PC-3 (cell line): ENCODE data around the gene IL24. TPM values are rescaled to one million over a fixed set of nuclear protein-coding genes. Genes with fewer than 3 reads are reported as not detected.

ENCODE experiments used
- ATAC-seq: fragments of 200-7000 bp; cut with Tn5 transposase; 2 replicates; pipeline ENCODE4 v1.9.1; 2020; ENCODE audit warnings: mild to moderate bottlenecking, moderate library complexity
- BruUV-seq: library from RNA; stranded (reverse); fragments of 400-500 nt; replicated peaks from 2 replicates; lab custom pipeline; 2021; lab: Mats Ljungman, UMichigan
- CTCF ChIA-PET: fragments of 300-600 bp; sonication (Branson Sonifier 250); formaldehyde crosslinking; loops from one replicate; lab custom pipeline; 2022; ENCODE audit warnings: antibody characterized with exemption; lab: Charles Lee
- POLR2A ChIA-PET: fragments of 300-600 bp; sonication (Branson Sonifier 250); formaldehyde crosslinking; loops from one replicate; lab custom pipeline; 2022; ENCODE audit warnings: antibody characterized with exemption; ENCODE audit not compliant: unreplicated experiment; lab: Charles Lee
- DNase-seq: peaks from one replicate; pipeline ENCODE4 v3.0.0-alpha.2; 2015
- H2AFZ ChIP-seq: fragments of 300-600 bp; sonication (generic); 2 replicates; pipeline ENCODE4 v1.6.0; 2016; ENCODE audit warnings: antibody characterized with exemption, low read length
- H3F3A ChIP-seq: fragments of 300-600 bp; sonication (generic); one replicate; pipeline ENCODE4 v1.6.0; 2017; ENCODE audit warnings: antibody characterized with exemption, low read length, control low read depth, mild to moderate bottlenecking; ENCODE audit not compliant: unreplicated experiment
- H3K27ac ChIP-seq: fragments of 300-600 bp; sonication (generic); 2 replicates; pipeline ENCODE4 v1.5.1; 2016; ENCODE audit warnings: mild to moderate bottlenecking, low read length
- H3K27me3 ChIP-seq: fragments of 300-600 bp; sonication (generic); 2 replicates; pipeline ENCODE4 v1.6.1; 2016; ENCODE audit warnings: low read length, mixed read lengths
- H3K36me3 ChIP-seq: fragments of 300-600 bp; sonication (generic); 2 replicates; pipeline ENCODE4 v1.6.1; 2016; ENCODE audit warnings: low read depth, mixed run types, low read length, mixed read lengths
- H3K4me1 ChIP-seq: fragments of 300-600 bp; sonication (generic); 2 replicates; pipeline ENCODE4 v1.5.1; 2016; ENCODE audit warnings: low read length; ENCODE audit not compliant: insufficient read depth
- H3K4me2 ChIP-seq: fragments of 300-600 bp; sonication (generic); 2 replicates; pipeline ENCODE4 v1.6.0; 2016; ENCODE audit warnings: low read length
- H3K4me3 ChIP-seq: fragments of 300-600 bp; sonication (generic); 2 replicates; pipeline ENCODE4 v1.5.1; 2016; ENCODE audit warnings: mild to moderate bottlenecking, low read length, mixed read lengths
- H3K79me2 ChIP-seq: fragments of 300-600 bp; sonication (generic); 2 replicates; pipeline ENCODE4 v1.6.1; 2017; ENCODE audit warnings: low read length, mixed read lengths
- H3K9ac ChIP-seq: fragments of 300-600 bp; sonication (generic); 2 replicates; pipeline ENCODE4 v1.6.0; 2016; ENCODE audit warnings: mild to moderate bottlenecking, low read length
- H3K9me2 ChIP-seq: fragments of 300-600 bp; sonication (generic); replicated peaks from 2 replicates; pipeline ENCODE4 v1.6.1; 2016; ENCODE audit warnings: mixed run types, low read length, mixed read lengths
- H3K9me3 ChIP-seq: fragments of 300-600 bp; sonication (generic); 2 replicates; pipeline ENCODE4 v1.6.1; 2016; ENCODE audit warnings: low read length, mixed read lengths
- H4K20me1 ChIP-seq: fragments of 300-600 bp; sonication (generic); 2 replicates; pipeline ENCODE4 v1.6.1; 2016; ENCODE audit warnings: low read length, mixed read lengths
- EZH2 ChIP-seq: fragments of 300-600 bp; sonication (generic); IDR thresholded peaks from one replicate; pipeline ENCODE4 v1.6.1; 2017; ENCODE audit warnings: antibody characterized with exemption, mild to moderate bottlenecking, low read length; ENCODE audit not compliant: unreplicated experiment
- EZH2phosphoT487 ChIP-seq: fragments of 300-600 bp; sonication (generic); IDR thresholded peaks from 2 replicates; pipeline ENCODE4 v1.6.1; 2018; ENCODE audit warnings: mild to moderate bottlenecking, antibody characterized with exemption, low read length, borderline replicate concordance
- intact Hi-C: fragments of 100-400 bp; cut with micrococcal nuclease; formaldehyde crosslinking; loops from 2 replicates; pipeline ENCODE4 v1.9.0; 2023
- total RNA-seq: library from RNA; depleted of rRNA; stranded (reverse); fragments of >200 nt; gene quantifications from 2 replicates; pipeline ENCODE4 v1.2.3, GENCODE V29; 2014
- TF ChIP-seq, protein P1 (sequence below): fragments of 300-600 bp; sonication (generic); conservative IDR thresholded peaks from 2 replicates; pipeline ENCODE4 v1.5.1; 2017; ENCODE audit warnings: antibody characterized with exemption, low read depth, mild to moderate bottlenecking, low read length

IL24 gene
- total RNA-seq, 1 experiment from 2014 or later, result 1.9 TPM

DNA sequence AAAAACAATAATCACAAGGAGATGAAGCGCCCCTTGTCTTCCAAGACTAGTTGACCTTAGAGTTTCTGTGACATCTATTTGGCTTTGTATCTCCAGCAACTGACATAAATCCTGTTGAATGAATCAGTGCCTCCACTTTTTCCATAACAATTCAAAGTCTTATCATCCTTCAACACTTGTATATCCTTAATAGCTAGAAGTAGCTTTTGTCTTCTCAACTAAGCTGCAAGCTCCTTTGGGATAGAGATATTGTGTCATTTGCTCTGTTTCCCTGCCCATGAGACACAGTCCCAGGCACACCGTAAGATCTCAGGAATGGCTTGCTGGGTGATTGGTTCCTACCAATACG is 43.3 kb downstream of the IL24 start:
- ChIA-PET POLR2A (no interaction called here), CTCF (no interaction called here)
- no TSS peak for BruUV-seq

GRCh38 chr1:206941766-206942418 is 44.6 kb downstream of the IL24 start:
- H3K9ac ChIP-seq, result no peak overlapping the region
- TF ChIP-seq, protein P1, sequence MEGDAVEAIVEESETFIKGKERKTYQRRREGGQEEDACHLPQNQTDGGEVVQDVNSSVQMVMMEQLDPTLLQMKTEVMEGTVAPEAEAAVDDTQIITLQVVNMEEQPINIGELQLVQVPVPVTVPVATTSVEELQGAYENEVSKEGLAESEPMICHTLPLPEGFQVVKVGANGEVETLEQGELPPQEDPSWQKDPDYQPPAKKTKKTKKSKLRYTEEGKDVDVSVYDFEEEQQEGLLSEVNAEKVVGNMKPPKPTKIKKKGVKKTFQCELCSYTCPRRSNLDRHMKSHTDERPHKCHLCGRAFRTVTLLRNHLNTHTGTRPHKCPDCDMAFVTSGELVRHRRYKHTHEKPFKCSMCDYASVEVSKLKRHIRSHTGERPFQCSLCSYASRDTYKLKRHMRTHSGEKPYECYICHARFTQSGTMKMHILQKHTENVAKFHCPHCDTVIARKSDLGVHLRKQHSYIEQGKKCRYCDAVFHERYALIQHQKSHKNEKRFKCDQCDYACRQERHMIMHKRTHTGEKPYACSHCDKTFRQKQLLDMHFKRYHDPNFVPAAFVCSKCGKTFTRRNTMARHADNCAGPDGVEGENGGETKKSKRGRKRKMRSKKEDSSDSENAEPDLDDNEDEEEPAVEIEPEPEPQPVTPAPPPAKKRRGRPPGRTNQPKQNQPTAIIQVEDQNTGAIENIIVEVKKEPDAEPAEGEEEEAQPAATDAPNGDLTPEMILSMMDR, result no peak
- TF ChIP-seq EZH2phosphoT487, result no peak
- TF ChIP-seq EZH2, result no peak
- no peaks in the 10 kb centered on the region for H3K9me3 ChIP-seq
- no peaks in the 10 kb centered on the region for H3K9me2 ChIP-seq
- ATAC-seq (no peak), DNase-seq (no peak)
- H4K20me1 ChIP-seq, result no peaks in the 10 kb centered on the region
- H3F3A ChIP-seq, result no peaks in the 10 kb centered on the region
- no peak overlapping the region for H3K27ac ChIP-seq
- no peaks in the 10 kb centered on the region for H3K36me3 ChIP-seq
- H3K27me3 ChIP-seq, result peaks cover 19% of the 10 kb centered on the region; the same call in 1 of the 2 replicates
- no peak overlapping the region for H3K4me3 ChIP-seq
- POLR2A ChIA-PET, result no interaction called here
- intact Hi-C loops, result no loop called here
- no peak overlapping the region for H3K4me2 ChIP-seq
- H3K4me1 ChIP-seq, result no peaks in the 10 kb centered on the region
- H3K79me2 ChIP-seq, result no peaks in the 10 kb centered on the region
- CTCF ChIA-PET, result no interaction called here
- no TSS peak for BruUV-seq
- H2AFZ ChIP-seq, result no peak overlapping the region

More for the DNA sequence above, 43.3 kb downstream of the IL24 start:
- H3K4me2 ChIP-seq, result no peak overlapping the region
- ATAC-seq (no peak), DNase-seq (no peak)
- H3K9me3 ChIP-seq, result no peaks in the 10 kb centered on the region
- no peak overlapping the region for H2AFZ ChIP-seq
- no peak for TF ChIP-seq EZH2
- TF ChIP-seq, protein P1, result no peak
- TF ChIP-seq EZH2phosphoT487, result no peak
- intact Hi-C loops, result no loop called here
- H3K9ac ChIP-seq, result no peak overlapping the region
- H4K20me1 ChIP-seq, result no peaks in the 10 kb centered on the region
- H3K9me2 ChIP-seq, result no peaks in the 10 kb centered on the region
- no peaks in the 10 kb centered on the region for H3K36me3 ChIP-seq
- H3K27ac ChIP-seq, result no peak overlapping the region
- H3K4me3 ChIP-seq, result no peak overlapping the region
- H3F3A ChIP-seq, result no peaks in the 10 kb centered on the region
- H3K79me2 ChIP-seq, result no peaks in the 10 kb centered on the region
- H3K4me1 ChIP-seq, result no peaks in the 10 kb centered on the region
- H3K27me3 ChIP-seq, result peaks cover 19% of the 10 kb centered on the region; the same call in 1 of the 2 replicates

GRCh38 chr1:206944703-206945102 is 47.5 kb downstream of the IL24 start:
- no peak for ATAC-seq
- no peak overlapping the region for H3K9ac ChIP-seq
- H2AFZ ChIP-seq, result no peak overlapping the region
- BruUV-seq, result no TSS peak
- no peaks in the 10 kb centered on the region for H3K4me1 ChIP-seq
- H3K4me2 ChIP-seq, result no peak overlapping the region
- H4K20me1 ChIP-seq, result no peaks in the 10 kb centered on the region
- H3K79me2 ChIP-seq, result no peaks in the 10 kb centered on the region
- intact Hi-C loops, result no loop called here
- H3K36me3 ChIP-seq, result no peaks in the 10 kb centered on the region
- H3F3A ChIP-seq, result no peaks in the 10 kb centered on the region
- ChIA-PET POLR2A (no interaction called here), CTCF (no interaction called here)
- H3K4me3 ChIP-seq, result no peak overlapping the region
- H3K27me3 ChIP-seq, result peaks cover 19% of the 10 kb centered on the region; the same call in 1 of the 2 replicates
- TF ChIP-seq, protein P1, result no peak
- no peak for TF ChIP-seq EZH2phosphoT487
- TF ChIP-seq EZH2, result no peak
- no peak overlapping the region for H3K27ac ChIP-seq
- no peaks in the 10 kb centered on the region for H3K9me2 ChIP-seq
- DNase-seq, result no peak
- no peaks in the 10 kb centered on the region for H3K9me3 ChIP-seq
